GM21367 (cell line): ENCODE data around the gene FCHO1.

Source experiments
- ATAC-seq: cut with Tn5 transposase; IDR thresholded peaks from one replicate; pipeline ENCODE4 v1.9.1; 2021; ENCODE audit not compliant: unreplicated experiment

Gene FCHO1

DNA sequence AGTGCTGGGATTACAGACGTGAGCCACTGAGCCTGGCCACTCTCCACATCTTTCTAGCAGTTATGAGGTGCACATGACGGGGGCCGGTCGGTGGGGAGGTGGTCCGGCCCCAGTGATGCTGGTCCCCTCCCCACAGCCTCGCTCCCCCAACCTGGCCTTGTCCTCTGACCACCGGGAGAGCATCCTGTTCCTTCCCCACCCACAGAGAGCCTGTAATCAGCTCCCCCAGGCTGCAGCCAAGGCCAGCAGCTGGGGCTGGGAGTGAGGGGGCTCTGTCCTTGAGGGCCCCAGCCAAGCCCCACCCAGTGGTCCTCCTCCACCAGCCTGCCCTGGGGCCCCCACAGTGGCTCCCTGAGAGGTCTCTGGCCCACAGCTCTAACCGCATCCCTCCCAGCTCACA is 73.1 kb downstream of the FCHO1 start:
- ATAC-seq = no peak

DNA sequence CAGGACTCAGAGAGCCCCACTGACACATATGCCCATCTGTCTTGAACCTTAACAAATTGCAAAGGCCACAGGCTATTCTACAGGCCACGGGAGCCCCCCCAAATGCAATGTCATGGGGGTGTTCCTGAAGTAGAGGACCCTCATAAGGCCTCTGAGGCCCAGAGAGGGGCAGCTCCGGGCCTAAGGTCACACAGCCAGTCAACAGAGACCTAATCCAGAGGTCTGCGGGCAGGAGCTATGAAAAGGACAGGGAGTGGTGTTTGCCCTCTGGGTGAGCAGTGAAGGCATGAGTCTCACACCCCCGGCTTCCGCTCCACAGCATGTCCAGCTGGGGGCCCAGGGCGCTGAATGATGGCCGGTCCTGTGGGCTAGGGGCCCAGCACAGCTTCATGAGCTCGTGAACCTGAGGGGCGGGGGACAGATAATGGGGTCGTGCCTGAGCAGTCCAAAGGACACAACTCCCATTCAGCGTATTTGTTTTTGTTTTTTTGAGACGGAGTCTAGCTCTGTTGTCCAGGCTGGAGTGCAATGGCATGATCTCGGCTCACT is 75.3 kb downstream of the FCHO1 start:
- no peak for ATAC-seq

DNA sequence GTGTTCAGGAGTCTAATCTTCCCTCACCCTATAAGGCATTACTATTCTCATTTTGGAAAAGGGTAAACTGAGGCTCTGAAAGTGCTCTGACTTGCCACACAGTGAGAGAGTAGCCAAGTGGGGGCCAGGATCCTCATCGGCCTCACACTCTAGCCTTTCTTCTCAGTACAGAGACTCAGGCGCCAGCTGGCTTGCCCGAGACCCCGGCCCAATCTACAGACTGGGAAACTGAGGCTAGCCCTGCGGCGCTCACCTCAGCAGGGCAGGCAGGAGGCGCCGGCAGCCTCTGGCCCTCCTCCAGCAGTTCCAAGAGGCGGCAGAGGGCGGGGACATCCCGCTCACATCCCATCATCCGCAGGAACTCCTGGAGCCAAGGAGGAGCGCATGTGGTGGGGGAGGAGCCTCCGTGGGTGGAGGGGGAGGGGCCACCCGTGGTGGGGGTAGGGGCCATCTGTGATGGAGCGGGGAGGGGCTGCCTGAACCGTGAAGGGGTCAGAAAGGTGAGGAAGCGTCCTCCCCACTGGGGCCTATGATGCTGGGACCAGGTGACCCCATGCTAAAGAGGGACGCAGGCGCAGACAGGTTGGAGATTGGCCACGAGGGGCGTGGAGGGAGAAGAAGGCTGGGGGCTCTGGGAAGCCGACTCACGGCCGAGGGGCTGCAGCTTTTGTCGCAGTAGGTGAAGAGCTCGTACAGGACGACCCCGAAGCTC is 78.7 kb downstream of the FCHO1 start:
- ATAC-seq = no peak

DNA sequence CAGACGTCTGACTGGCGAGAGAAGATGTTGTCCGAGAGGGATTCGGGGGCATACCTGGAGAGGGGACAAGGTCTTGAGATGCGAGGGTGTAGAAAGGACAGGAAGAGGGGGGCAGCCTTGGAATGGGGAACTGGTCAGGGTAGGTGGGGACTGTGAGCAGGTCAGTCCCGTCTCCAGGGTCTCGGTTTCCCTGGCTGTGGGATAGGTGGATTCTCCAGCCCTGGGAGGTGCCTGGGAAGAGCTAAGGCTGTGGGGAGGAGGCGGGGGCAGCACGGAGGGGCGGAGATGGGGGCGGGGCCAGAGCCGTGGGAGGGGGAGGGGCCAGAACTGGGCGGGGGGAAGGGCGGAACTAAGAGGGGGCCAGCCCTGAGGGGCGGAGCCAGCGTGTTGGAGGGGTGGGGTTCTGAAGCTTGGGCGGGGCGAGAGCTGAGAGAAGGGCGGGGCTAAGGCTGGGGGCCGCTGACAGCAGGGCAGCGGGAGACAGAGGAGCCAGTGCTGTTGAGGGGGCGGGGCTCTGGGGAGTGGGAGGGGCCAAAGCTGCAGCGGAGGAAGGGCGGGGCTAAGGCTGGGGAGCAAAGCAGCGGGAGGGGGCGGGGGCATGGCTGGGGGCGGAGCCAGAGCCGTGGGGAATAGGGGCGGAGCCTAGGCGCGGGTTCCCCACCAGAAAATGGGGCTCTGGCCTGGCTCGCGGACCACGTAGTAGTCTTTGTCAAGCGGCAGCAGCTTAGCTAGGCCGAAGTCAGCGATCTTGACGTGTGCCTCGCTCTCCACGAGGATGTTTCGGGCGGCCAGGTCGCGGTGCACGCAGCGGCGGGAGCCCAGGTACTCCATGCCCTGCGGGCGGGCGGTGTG is 79.5 kb downstream of the FCHO1 start:
- ATAC-seq = no peak

DNA sequence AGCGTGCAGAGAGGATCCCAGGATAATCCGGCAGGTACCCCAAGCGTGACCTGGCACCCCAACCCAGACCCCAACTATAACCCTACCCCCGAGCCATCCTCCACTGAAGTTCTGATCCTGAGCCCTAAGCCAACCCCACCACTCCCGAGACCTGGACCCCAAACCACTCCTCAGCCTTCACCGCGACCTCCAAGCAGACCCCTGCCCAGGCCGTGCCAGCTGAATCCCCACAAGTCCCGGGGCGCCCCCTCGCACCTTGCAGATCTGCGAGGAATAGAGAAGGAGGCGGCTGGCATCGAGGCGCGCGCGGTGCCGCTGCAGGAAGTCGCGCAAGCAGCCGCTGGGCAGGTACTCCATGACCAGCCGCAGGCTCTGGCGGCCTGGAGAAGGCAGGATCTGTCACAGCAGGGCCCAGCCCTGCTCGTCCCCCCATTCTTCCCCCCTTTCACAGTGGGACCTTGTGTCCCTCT is 80.2 kb downstream of the FCHO1 start:
- no peak for ATAC-seq

DNA sequence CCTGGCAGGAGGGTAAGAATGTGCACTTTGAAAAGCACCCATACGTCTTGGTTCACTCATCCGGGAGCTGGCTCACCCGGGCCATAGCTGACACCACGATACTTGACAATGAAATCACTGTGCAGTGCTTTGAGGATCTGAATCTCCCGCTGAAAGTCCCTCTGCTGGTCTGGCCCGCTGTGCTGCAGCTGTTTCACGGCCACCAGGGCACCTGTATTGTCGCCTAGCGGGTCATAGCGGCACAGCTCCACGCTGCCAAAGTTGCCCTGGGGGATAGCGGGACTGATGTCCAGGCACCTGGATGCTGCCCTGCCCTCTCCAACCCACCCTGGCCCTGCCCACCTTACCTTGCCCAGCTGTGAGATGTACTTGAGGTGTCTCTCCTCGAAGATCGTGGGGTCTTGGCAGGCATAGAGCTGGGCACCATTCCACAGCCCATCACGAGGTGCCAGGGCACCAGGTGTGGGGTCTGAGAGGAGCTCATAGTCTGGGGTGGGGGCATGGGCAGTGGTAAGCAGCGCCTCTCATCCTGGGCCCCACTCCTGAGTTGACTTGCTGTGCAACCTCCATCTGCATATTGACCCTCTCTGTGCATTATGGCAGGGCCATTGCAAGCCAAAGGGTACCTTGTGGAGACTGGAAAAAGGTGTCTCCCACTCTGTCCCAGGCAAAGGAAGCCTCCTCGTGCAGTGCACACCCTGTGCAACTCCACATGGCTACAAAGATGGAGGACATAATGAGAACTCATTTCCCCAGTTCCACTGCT is 81.3 kb downstream of the FCHO1 start:
- no peak for ATAC-seq

DNA sequence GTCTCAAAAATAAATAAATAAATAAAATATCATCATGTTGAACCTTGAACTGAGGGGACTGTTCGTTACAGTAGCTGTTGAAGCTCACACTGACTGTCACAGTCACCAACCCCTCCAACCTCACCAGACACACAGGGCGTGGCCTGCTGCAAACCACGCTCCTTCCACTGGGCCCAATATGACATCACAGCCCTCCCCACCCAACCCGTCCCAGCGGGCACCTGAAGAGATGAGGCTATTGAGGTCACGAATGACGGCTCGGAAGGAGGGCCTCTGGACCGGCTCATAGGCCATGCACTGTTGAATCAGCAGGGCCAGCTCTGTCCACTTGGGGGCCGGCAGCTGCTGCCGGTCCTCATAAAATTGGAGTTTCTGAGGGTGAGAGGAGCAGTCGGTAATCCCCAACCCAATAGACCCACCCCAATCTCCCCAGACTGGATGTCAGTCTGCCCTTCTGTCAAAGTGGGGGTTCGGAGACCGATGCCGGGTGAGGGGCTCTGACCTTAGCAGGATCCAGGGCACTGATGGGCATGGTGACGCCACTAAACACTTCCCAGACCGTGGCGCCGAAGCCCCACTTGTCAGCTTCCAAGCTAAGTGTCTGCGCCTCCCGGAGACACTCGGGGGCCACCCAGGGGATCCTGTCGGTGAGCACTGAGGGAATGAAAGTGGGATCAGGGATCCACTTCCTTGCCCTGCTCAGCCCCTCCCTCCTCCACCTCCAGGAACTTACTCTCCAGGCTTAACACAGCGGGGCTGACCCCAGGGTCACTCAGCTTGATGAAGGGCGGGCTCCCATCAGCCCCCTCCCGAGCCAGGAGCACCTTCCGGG is 83.3 kb downstream of the FCHO1 start:
- ATAC-seq = no peak

DNA sequence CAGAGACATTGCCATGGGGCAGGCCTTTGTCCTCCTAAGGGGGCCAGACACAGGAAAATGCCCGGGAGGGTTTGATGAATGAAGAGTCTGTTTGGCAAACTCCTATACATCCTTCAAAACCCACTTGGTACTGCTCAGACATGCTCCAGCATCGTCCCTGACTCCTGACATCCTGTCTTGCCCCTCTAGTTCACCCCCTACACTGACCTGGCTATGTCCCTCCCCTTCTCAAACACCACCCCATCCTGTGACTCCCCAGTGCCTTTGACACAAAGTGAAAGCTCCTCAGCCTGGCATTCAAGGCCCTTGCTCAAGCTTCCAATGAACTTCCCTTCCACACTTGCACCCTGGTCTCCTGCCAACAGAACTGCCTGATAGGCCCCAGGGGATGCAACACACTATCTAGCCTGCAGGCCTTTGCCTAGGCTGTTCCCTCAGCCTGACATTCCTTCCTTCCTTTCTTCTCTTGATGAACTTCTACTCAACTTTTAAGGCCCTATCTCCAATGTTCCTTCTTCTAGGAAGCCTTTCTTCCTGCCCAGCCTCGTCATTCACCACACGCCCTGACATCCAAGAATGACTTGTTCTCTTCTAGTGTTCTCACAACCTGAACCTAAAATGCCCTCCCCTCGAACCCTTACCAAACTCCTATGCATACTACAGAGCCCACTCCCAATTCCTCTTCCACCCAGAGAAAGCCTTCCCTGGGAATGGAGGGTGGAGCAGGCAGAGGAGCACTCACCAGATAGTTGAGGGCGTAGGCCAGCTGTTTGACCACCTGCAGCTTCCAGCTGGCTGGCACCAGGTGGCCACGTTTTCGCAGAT is 84.1 kb downstream of the FCHO1 start:
- no peak for ATAC-seq

DNA sequence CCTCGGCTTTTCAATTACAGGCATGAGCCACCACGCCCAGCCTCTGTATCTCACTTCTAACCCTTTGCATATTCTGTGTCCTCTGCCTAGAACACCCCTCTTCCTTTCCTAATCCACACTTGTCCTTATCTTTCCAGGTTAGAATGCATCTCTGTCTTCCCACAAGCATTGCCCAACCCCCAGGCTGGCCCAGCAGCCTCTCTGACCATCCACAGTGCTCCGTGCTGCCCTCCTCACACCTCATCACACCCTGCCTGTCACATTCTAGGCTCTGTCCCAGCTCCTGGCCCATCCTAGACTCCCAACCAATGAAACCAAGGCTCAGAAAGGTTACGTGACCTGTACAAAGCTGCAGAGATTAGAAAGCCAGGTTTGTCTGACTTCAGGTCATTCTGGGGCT is 85.3 kb downstream of the FCHO1 start:
- ATAC-seq = no peak

DNA sequence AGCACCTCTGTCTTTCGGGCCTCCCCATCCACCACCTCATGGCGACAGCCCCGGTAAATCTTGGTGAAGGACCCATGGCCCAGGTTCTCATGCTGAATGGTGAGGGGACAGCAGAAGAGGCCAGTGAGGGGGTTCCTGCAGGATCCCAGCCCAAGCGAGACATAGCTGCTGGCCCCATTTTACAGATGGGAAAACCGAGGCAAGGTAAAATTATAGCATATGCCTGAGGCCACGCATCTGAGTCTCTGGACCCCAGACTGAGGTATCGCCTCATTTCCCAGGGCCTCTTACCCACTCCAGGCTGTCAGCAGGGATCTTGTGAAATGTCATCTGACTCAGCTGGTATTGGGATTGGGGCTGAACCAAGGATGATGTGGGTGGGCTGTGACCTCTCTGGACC is 86.7 kb downstream of the FCHO1 start:
- ATAC-seq = no peak
